RPMI7951 (cell line): ENCODE measurements around the gene HPSE2. TPM values are rescaled to one million over a fixed set of nuclear protein-coding genes. Genes with fewer than 3 reads are reported as not detected.

Experiments used
- DNase-seq: peaks from one replicate; pipeline ENCODE4 v3.0.0-alpha.2; 2012; ENCODE audit warnings: low read depth
- total RNA-seq: library from RNA; depleted of rRNA; stranded (reverse); fragments of >200 nt; shearing (Covaris generic); gene quantifications from 2 replicates; pipeline ENCODE4 v1.2.3, GENCODE V29; 2014

The HPSE2 gene
- total RNA-seq, 1 experiment from 2014 or later: not detected

GRCh38 chr10:98620503-98620902, 615.1 kb downstream of the HPSE2 start:
- DNase-seq: no peak

- DNase-seq: no peak
Measured at GRCh38 chr10:98619446-98619845, 616.2 kb downstream of the HPSE2 start.

GRCh38 chr10:98617906-98618520, 617.6 kb downstream of the HPSE2 start:
- DNase-seq: no peak

- DNase-seq: no peak
Measured at GRCh38 chr10:98613446-98613845, 622.2 kb downstream of the HPSE2 start.

GRCh38 chr10:98611436-98611835, 624.2 kb downstream of the HPSE2 start:
- DNase-seq: no peak

GRCh38 chr10:98610836-98611235, 624.8 kb downstream of the HPSE2 start:
- DNase-seq: no peak

- DNase-seq: no peak
Measured at GRCh38 chr10:98610301-98610700, 625.4 kb downstream of the HPSE2 start.

- no peak for DNase-seq
Measured at GRCh38 chr10:98609265-98609664, 626.4 kb downstream of the HPSE2 start.

GRCh38 chr10:98608411-98608810, 627.2 kb downstream of the HPSE2 start:
- no peak for DNase-seq

- DNase-seq: no peak
Measured at GRCh38 chr10:98602224-98602623, 633.4 kb downstream of the HPSE2 start.

- no peak for DNase-seq
Measured at GRCh38 chr10:98599032-98599610, 636.5 kb downstream of the HPSE2 start.

- no peak for DNase-seq
Measured at GRCh38 chr10:98596404-98596803, 639.2 kb downstream of the HPSE2 start.

- no peak for DNase-seq
Measured at GRCh38 chr10:98589691-98590090, 646.0 kb downstream of the HPSE2 start.

- no peak for DNase-seq
Measured at GRCh38 chr10:98589007-98589406, 646.6 kb downstream of the HPSE2 start.

- DNase-seq: no peak
Measured at GRCh38 chr10:98587156-98587837, 648.4 kb downstream of the HPSE2 start.

- no peak for DNase-seq
Measured at GRCh38 chr10:98586096-98586495, 649.6 kb downstream of the HPSE2 start.

GRCh38 chr10:98582363-98582762, 653.3 kb downstream of the HPSE2 start:
- no peak for DNase-seq

GRCh38 chr10:98577578-98577977, 658.1 kb downstream of the HPSE2 start:
- no peak for DNase-seq

- DNase-seq: no peak
Measured at GRCh38 chr10:98577168-98577567, 658.5 kb downstream of the HPSE2 start.

- no peak for DNase-seq
Measured at GRCh38 chr10:98576096-98576495, 659.6 kb downstream of the HPSE2 start.

GRCh38 chr10:98572594-98572993, 663.1 kb downstream of the HPSE2 start:
- DNase-seq: no peak

- no peak for DNase-seq
Measured at GRCh38 chr10:98570834-98571233, 664.8 kb downstream of the HPSE2 start.

- DNase-seq: no peak
Measured at GRCh38 chr10:98569853-98570252, 665.8 kb downstream of the HPSE2 start.
